MM.1S (cell line): ENCODE measurements around the gene TTC33.
"Not testable (repeated sequence)": the region's sequence is repeated elsewhere in the genome, so short reads cannot be mapped to it uniquely, and the experiment has no call there.

Experiments
- EZH2 ChIP-seq: fragments of 300-600 bp; sonication (generic); optimal IDR thresholded peaks from 2 replicates; pipeline ENCODE3; 2017; ENCODE audit warnings: low read depth, mild to moderate bottlenecking, antibody characterized with exemption, low read length, mixed read lengths
- EZH2phosphoT487 ChIP-seq: fragments of 300-600 bp; sonication (generic); IDR thresholded peaks from 2 replicates; pipeline ENCODE4 v1.6.1; 2018; ENCODE audit warnings: antibody characterized with exemption, low read length
- TF ChIP-seq, protein P1 (sequence below): fragments of 300-600 bp; sonication (generic); IDR thresholded peaks from 2 replicates; pipeline ENCODE4 v1.5.1; 2016; ENCODE audit warnings: antibody characterized with exemption, low read length, mixed read lengths

DNA sequence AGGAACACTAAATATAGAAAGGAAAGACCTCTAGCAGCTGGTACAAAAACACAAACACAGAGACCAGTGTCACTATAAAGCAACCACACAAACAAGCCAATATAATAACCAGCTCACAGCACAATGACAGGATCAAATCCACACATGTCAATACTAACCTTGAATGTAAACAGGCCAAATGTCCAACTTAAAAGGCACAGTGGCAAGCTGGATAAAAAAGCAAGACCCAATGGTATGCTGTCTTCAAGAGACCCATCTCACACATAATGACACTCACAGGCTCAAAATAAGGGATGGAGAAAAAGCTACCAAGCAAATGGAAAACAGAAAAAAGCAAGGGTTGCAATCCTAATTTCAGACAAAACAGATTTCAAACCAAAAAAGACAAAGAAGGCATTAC lies 53.7 kb downstream of the TTC33 start:
- TF ChIP-seq, protein P1, sequence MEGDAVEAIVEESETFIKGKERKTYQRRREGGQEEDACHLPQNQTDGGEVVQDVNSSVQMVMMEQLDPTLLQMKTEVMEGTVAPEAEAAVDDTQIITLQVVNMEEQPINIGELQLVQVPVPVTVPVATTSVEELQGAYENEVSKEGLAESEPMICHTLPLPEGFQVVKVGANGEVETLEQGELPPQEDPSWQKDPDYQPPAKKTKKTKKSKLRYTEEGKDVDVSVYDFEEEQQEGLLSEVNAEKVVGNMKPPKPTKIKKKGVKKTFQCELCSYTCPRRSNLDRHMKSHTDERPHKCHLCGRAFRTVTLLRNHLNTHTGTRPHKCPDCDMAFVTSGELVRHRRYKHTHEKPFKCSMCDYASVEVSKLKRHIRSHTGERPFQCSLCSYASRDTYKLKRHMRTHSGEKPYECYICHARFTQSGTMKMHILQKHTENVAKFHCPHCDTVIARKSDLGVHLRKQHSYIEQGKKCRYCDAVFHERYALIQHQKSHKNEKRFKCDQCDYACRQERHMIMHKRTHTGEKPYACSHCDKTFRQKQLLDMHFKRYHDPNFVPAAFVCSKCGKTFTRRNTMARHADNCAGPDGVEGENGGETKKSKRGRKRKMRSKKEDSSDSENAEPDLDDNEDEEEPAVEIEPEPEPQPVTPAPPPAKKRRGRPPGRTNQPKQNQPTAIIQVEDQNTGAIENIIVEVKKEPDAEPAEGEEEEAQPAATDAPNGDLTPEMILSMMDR: not testable (repeated sequence)
- TF ChIP-seq EZH2, EZH2phosphoT487: not testable (repeated sequence)
